Measurements from ENCODE around the gene MIEN1.
"Not testable (repeated sequence)": the region's sequence is repeated elsewhere in the genome, so short reads cannot be mapped to it uniquely, and the experiment has no call there.

Gene MIEN1

GRCh38 chr17:39715375-39716072 is 14.8 kb downstream of the MIEN1 start:
- DNase-seq: no peak

- DNase-seq: no peak
Measured at GRCh38 chr17:39714234-39714633, 16.1 kb downstream of the MIEN1 start.

- no peak for DNase-seq
Measured at GRCh38 chr17:39711851-39712250, 18.5 kb downstream of the MIEN1 start.

- not testable (repeated sequence) for DNase-seq
Measured at GRCh38 chr17:39711071-39711470, 19.3 kb downstream of the MIEN1 start.

- DNase-seq: peak; percentile 12
Measured at GRCh38 chr17:39709998-39710964, 20.1 kb downstream of the MIEN1 start.

GRCh38 chr17:39709319-39709997 is 20.9 kb downstream of the MIEN1 start:
- DNase-seq: no peak

GRCh38 chr17:39706921-39707337 is 23.4 kb downstream of the MIEN1 start:
- no peak for DNase-seq

GRCh38 chr17:39706383-39706782 is 23.9 kb downstream of the MIEN1 start:
- DNase-seq: no peak

- DNase-seq: no peak
Measured at GRCh38 chr17:39705786-39706348, 24.5 kb downstream of the MIEN1 start.

GRCh38 chr17:39704821-39705551 is 25.3 kb downstream of the MIEN1 start:
- no peak for DNase-seq

- no peak for DNase-seq
Measured at GRCh38 chr17:39703913-39704312, 26.4 kb downstream of the MIEN1 start.

- peak; percentile 8 for DNase-seq
Measured at GRCh38 chr17:39702901-39703893, 27.1 kb downstream of the MIEN1 start.

GRCh38 chr17:39701784-39702422 is 28.4 kb downstream of the MIEN1 start:
- no peak for DNase-seq

GRCh38 chr17:39701012-39701783 is 29.1 kb downstream of the MIEN1 start:
- DNase-seq: no peak

- no peak for DNase-seq
Measured at GRCh38 chr17:39700148-39700987, 30.0 kb downstream of the MIEN1 start.

- DNase-seq: peak; percentile 43
Measured at GRCh38 chr17:39699818-39700147, 30.5 kb downstream of the MIEN1 start, which contains the start of gene ERBB2. Gene ERBB2, plus strand, starts transcription at chr17:39700064. Its CDS starts 175 bp downstream, at chr17:39700239.

GRCh38 chr17:39699157-39699817 is 31.0 kb downstream of the MIEN1 start:
- DNase-seq: not testable (repeated sequence)

GRCh38 chr17:39697961-39698360 is 32.4 kb downstream of the MIEN1 start:
- DNase-seq: no peak
